Measurements from ENCODE around the gene ZNF276. TPM values are rescaled to one million over a fixed set of nuclear protein-coding genes. Genes with fewer than 3 reads are reported as not detected.
A peak's percentile ranks its signal among the peaks of the same experiment; 100 is the strongest.
"Not testable (repeated sequence)": the region's sequence is repeated elsewhere in the genome, so short reads cannot be mapped to it uniquely, and the experiment has no call there.

The ZNF276 gene, protein sequence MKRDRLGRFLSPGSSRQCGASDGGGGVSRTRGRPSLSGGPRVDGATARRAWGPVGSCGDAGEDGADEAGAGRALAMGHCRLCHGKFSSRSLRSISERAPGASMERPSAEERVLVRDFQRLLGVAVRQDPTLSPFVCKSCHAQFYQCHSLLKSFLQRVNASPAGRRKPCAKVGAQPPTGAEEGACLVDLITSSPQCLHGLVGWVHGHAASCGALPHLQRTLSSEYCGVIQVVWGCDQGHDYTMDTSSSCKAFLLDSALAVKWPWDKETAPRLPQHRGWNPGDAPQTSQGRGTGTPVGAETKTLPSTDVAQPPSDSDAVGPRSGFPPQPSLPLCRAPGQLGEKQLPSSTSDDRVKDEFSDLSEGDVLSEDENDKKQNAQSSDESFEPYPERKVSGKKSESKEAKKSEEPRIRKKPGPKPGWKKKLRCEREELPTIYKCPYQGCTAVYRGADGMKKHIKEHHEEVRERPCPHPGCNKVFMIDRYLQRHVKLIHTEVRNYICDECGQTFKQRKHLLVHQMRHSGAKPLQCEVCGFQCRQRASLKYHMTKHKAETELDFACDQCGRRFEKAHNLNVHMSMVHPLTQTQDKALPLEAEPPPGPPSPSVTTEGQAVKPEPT
- total RNA-seq = 10 to 100 TPM; 28.2 to 32.6 TPM
- 22.9 TPM for polyA plus RNA-seq (2013, experiment 1 of 2)
- polyA plus RNA-seq (2013, experiment 2 of 2) = 15.8 TPM
- long read RNA-seq, experiment 1, partial matches to known transcripts = 0 of 2 reads
- long read RNA-seq, experiment 1, other reads (novel, unspliced or antisense) = 2 of 2 reads
- long read RNA-seq, experiment 2, full-length matches to known transcripts = 4 of 30 reads
- long read RNA-seq, experiment 2, partial matches to known transcripts = 7 of 30 reads
- long read RNA-seq, experiment 2, other reads (novel, unspliced or antisense) = 19 of 30 reads
- long read RNA-seq, experiment 3, full-length matches to known transcripts = 4 of 32 reads
- long read RNA-seq, experiment 3, partial matches to known transcripts = 4 of 32 reads
- long read RNA-seq, experiment 3, other reads (novel, unspliced or antisense) = 24 of 32 reads
- long read RNA-seq, experiment 4 = 0 reads

DNA sequence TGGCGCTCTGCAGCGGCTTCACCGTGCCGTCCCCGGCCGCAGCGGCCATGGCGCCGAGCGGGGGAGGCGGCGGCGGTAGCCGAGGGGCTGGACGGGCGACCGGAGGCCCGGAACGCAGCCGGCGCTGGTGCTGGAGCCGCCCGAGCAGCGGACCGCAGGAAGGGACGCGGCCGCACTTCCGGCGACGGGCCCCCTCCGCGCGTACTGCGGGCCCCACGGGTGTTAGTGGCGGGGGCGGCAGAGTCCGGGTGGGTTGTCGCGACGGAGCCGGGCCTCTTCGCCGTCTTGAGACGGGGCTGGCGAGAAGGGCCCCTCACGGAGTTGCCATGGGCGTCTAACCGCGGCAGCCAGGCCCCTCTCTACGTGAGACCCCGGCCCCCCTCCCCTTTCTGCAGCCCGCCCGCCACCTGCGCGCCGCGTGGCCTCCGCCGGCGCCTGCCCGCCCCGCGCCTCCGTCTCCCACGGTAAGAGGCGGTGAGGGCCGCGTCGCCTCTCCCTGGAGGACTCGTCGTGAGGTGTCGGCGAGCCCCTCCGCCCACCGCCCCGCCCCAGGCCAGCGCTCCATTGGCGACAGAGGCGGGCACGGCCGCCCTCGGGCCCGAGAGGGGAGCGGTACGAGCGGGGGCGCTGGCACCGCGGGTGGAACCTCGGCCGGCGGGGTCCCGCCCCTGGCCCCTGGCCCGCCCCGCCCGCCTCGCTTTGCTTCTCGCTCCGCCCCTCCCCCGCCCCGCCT is at the start of gene ZNF276, which contains the start of gene VPS9D1:
TSS of gene ZNF276 (plus strand) at position 725 of the 733 bp plus-strand sequence. CDS start 104 bp downstream, outside the sequence.
TSS of gene VPS9D1 (minus strand) at position 86 of the 733 bp plus-strand sequence. CDS start at position 49, 37 bp downstream.
- H3K9me3 ChIP-seq (ENCODE audit: control insufficient read depth, low read length) = no peaks in the 10 kb centered on the region
- H3K4me3 ChIP-seq (ENCODE audit: low read length) = peak within 1 kb of the TSS; percentile 87
- H3K36me3 ChIP-seq (ENCODE audit: control insufficient read depth, insufficient read depth, low read length) = peaks cover 24% of the 10 kb centered on the region
- peak within 1 kb of the TSS; percentile 70 for H3K27ac ChIP-seq (ENCODE audit: low read depth, low read length)
- 0 to 2% methylated on average over 11 to 103 of the region's 103 CpGs for WGBS, 2 experiments (ENCODE audit: insufficient coverage in 1 of 2, insufficient read length in 1 of 2)
- no peak for TF ChIP-seq CTCF (conservative IDR thresholded peaks at IDR 0.05)
- Mint-ChIP-seq H3K9me3 (no peaks in the 10 kb centered on the region), H3K4me3 (peak within 1 kb of the TSS; percentile 65), H3K4me1 (peaks cover 12% of the 10 kb centered on the region), H3K27ac (peak within 1 kb of the TSS; percentile 38), H3K27me3 (ENCODE audit: insufficient read depth) (peaks cover 44% of the 10 kb centered on the region), H3K36me3 (ENCODE audit: low read depth) (peaks cover 31% of the 10 kb centered on the region)
- peak; percentile 92 for DNase-seq
- no peaks in the 10 kb centered on the region for H3K27me3 ChIP-seq (ENCODE audit: control insufficient read depth, insufficient read depth, low read length, poor library complexity, severe bottlenecking)
- H3K4me1 ChIP-seq (ENCODE audit: control insufficient read depth, insufficient read depth, low read length) = peaks cover 5% of the 10 kb centered on the region
- H3K9ac ChIP-seq (ENCODE audit: extremely low read depth, low read length, poor library complexity, severe bottlenecking) = peak within 1 kb of the TSS; percentile 51

DNA sequence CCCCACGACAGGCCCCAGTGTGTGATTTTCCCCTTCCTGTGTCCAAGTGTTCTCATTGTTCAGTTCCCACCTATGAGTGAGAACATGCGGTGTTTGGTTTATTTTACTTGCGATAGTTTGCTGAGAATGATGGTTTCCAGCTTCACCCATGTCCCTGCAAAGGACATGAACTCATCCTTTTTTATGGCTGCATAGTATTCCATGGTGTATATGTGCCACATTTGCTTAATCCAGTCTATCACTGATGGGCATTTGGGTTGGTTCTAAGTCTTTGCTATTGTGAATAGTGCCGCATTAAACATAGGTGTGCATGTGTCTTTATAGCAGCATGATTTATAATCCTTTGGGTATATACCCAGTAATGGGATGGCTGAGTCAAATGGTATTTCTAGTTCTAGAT is 49.8 kb upstream of the ZNF276 start:
- not testable (repeated sequence) for H3K27ac Mint-ChIP-seq; H3K4me1 Mint-ChIP-seq; H3K4me1 ChIP-seq (ENCODE audit: control insufficient read depth, insufficient read depth, low read length); H3K27me3 ChIP-seq (ENCODE audit: control insufficient read depth, insufficient read depth, low read length, poor library complexity, severe bottlenecking); H3K4me3 ChIP-seq (ENCODE audit: low read length); H3K27me3 Mint-ChIP-seq (ENCODE audit: insufficient read depth); H3K4me3 Mint-ChIP-seq; H3K27ac ChIP-seq (ENCODE audit: low read depth, low read length); H3K9me3 ChIP-seq (ENCODE audit: control insufficient read depth, low read length); DNase-seq; H3K9ac ChIP-seq (ENCODE audit: extremely low read depth, low read length, poor library complexity, severe bottlenecking)
- Mint-ChIP-seq H3K36me3 (ENCODE audit: low read depth) (peaks cover 42% of the 10 kb centered on the region), H3K9me3 (peaks cover 53% of the 10 kb centered on the region)
- H3K36me3 ChIP-seq (ENCODE audit: control insufficient read depth, insufficient read depth, low read length) = peaks cover 10% of the 10 kb centered on the region
- 99% methylated on average over 4 of the region's 4 CpGs; no CpG with 5 or more reads in 1 of the 2 experiments for WGBS, 2 experiments (ENCODE audit: insufficient coverage in 1 of 2, insufficient read length in 1 of 2)

- TF ChIP-seq CTCF (conservative IDR thresholded peaks at IDR 0.05) = no peak
- Histone ChIP-seq H3K9me3 (ENCODE audit: control insufficient read depth, low read length) (peaks cover 14% of the 10 kb centered on the region), H3K27ac (ENCODE audit: low read depth, low read length) (no peak overlapping the region), H3K4me3 (ENCODE audit: low read length) (no peak overlapping the region), H3K9ac (ENCODE audit: extremely low read depth, low read length, poor library complexity, severe bottlenecking) (no peak overlapping the region), H3K27me3 (ENCODE audit: control insufficient read depth, insufficient read depth, low read length, poor library complexity, severe bottlenecking) (no peaks in the 10 kb centered on the region), H3K36me3 (ENCODE audit: control insufficient read depth, insufficient read depth, low read length) (peaks cover 10% of the 10 kb centered on the region), H3K4me1 (ENCODE audit: control insufficient read depth, insufficient read depth, low read length) (no peaks in the 10 kb centered on the region)
- Mint-ChIP-seq H3K9me3 (peaks cover 55% of the 10 kb centered on the region), H3K27ac (no peak overlapping the region), H3K4me3 (no peak overlapping the region), H3K27me3 (ENCODE audit: insufficient read depth) (no peaks in the 10 kb centered on the region), H3K4me1 (no peaks in the 10 kb centered on the region), H3K36me3 (ENCODE audit: low read depth) (peaks cover 36% of the 10 kb centered on the region)
- DNase-seq = no peak
- 92 to 98% methylated on average over 15 to 16 of the region's 16 CpGs for WGBS, 2 experiments (ENCODE audit: insufficient coverage in 1 of 2, insufficient read length in 1 of 2)
Observed at GRCh38 chr16:89672177-89672941, 49.0 kb upstream of the ZNF276 start.
